ENCODE measurements around the gene FOXA2.

FOXA2 gene

GRCh38 chr20:22575087-22575721 lies 9.2 kb downstream of the FOXA2 start:
- H3K9me3 Mint-ChIP-seq: peaks cover 3% of the 10 kb centered on the region
- DNase-seq: no peak
- TF ChIP-seq CTCF (IDR thresholded peaks at IDR 0.05): no peak
- no peak overlapping the region for H3K4me3 Mint-ChIP-seq
- peaks cover 27% of the 10 kb centered on the region for H3K4me1 Mint-ChIP-seq
- no peaks in the 10 kb centered on the region for H3K36me3 Mint-ChIP-seq (ENCODE audit: low read depth)
- no peak overlapping the region for H3K27ac Mint-ChIP-seq
- H3K27me3 Mint-ChIP-seq (ENCODE audit: low read depth, poor library complexity): peaks cover 100% of the 10 kb centered on the region

- peaks cover 27% of the 10 kb centered on the region for H3K4me1 Mint-ChIP-seq
- peaks cover 100% of the 10 kb centered on the region for H3K27me3 Mint-ChIP-seq (ENCODE audit: low read depth, poor library complexity)
- H3K27ac Mint-ChIP-seq: no peak overlapping the region
- peaks cover 3% of the 10 kb centered on the region for H3K9me3 Mint-ChIP-seq
- DNase-seq: no peak
- H3K36me3 Mint-ChIP-seq (ENCODE audit: low read depth): no peaks in the 10 kb centered on the region
- no peak overlapping the region for H3K4me3 Mint-ChIP-seq
- TF ChIP-seq CTCF (IDR thresholded peaks at IDR 0.05): no peak
These were observed 9.8 kb downstream of the FOXA2 start for GRCh38 chr20:22574545-22575086.

DNA sequence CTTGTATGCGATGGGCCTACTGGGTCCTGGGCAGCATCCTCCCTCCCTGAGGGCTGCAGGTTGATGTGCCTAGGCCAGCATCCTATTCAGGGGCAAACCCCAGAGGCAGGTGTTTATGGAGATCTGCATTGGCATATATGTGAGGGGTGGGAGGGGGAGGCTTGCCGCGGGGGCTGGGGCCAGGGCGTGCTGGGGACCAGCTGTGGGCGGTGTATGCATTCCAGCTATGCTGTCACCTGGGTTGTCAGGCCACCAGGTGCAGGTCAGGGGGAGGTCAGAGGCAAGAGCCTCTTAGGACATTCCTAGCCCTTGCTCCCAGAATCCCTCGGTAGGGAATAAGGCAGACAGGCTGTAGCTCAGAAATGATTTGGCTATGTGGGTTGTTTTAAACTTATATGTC lies 11.9 kb downstream of the FOXA2 start:
- TF ChIP-seq CTCF (IDR thresholded peaks at IDR 0.05): no peak
- Mint-ChIP-seq H3K36me3 (ENCODE audit: low read depth) (no peaks in the 10 kb centered on the region), H3K27me3 (ENCODE audit: low read depth, poor library complexity) (peaks cover 100% of the 10 kb centered on the region), H3K9me3 (peaks cover 3% of the 10 kb centered on the region), H3K4me3 (no peak overlapping the region), H3K27ac (no peak overlapping the region), H3K4me1 (peaks cover 22% of the 10 kb centered on the region)
- no peak for DNase-seq

DNA sequence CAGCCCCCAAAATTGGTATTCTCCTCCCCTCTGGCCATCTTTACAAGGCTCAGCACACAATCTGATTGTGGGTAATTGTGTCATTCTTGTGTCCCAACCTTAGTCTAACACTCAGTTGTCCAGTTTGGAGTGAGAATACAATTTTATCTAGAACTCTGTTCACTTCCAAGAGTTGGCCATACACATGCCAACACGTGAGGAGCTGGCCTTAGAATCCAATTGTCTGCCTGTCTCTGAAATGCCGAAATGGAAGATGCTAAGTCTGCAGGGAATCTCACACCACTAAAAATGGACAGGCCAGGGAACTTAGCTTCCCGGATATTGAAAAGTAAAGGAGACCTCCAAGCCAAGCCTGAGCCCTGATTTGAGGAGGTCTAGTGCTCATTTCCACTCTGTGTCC lies 12.3 kb downstream of the FOXA2 start:
- DNase-seq: no peak
- Mint-ChIP-seq H3K36me3 (ENCODE audit: low read depth) (no peaks in the 10 kb centered on the region), H3K4me1 (peaks cover 22% of the 10 kb centered on the region), H3K27me3 (ENCODE audit: low read depth, poor library complexity) (peaks cover 100% of the 10 kb centered on the region), H3K27ac (no peak overlapping the region), H3K4me3 (no peak overlapping the region), H3K9me3 (peaks cover 3% of the 10 kb centered on the region)
- no peak for TF ChIP-seq CTCF (IDR thresholded peaks at IDR 0.05)

DNA sequence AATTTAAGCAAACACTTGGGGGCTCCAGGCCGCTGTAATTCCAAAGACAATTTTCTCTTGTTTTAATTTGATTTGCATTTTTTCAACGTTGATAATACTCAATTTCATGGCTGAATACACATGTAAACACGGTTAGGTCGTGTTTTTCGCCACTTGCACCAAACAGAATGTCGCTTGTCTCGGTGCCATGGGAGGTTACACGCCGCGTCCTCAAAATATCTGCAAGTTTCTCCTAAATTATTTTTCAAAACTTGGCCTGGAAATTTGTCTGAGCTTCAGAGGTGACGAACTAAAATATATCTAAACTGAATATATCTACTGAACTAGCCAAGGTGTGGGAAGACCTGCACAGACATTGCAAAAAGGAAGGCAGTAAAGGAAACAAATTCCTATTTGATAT lies 15.0 kb downstream of the FOXA2 start:
- no peak for TF ChIP-seq CTCF (IDR thresholded peaks at IDR 0.05)
- peaks cover 3% of the 10 kb centered on the region for H3K9me3 Mint-ChIP-seq
- H3K36me3 Mint-ChIP-seq (ENCODE audit: low read depth): no peaks in the 10 kb centered on the region
- H3K27ac Mint-ChIP-seq: no peak overlapping the region
- no peak for DNase-seq
- peaks cover 12% of the 10 kb centered on the region for H3K4me1 Mint-ChIP-seq
- H3K27me3 Mint-ChIP-seq (ENCODE audit: low read depth, poor library complexity): peaks cover 100% of the 10 kb centered on the region
- peak overlapping the region; percentile 30 for H3K4me3 Mint-ChIP-seq

DNA sequence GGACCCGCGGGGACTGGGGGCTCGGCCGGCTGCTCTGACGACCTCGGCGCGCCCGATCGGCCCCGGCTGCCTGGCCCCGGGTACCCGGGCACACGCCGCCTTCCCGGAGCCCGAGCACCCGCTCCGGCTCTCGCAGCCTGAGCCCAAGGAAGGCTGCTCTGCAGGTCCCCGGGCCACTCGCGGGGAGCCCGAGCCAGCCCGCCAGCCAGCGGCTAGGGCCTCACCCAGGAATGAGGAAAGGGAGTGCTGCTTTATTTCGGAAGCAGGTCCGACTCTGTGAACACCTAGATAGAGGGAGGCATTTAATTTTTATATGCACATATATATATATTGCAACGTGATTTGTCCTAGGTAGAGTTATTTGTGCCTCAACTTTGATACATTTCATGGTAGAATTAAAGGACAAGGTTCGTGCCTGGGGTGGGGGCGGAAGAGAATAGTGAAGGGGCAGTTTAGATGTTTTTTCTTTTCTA lies 15.5 kb downstream of the FOXA2 start:
- DNase-seq: peak; percentile 25
- H3K36me3 Mint-ChIP-seq (ENCODE audit: low read depth): no peaks in the 10 kb centered on the region
- peak overlapping the region; percentile 30 for H3K4me3 Mint-ChIP-seq
- peaks cover 12% of the 10 kb centered on the region for H3K4me1 Mint-ChIP-seq
- H3K9me3 Mint-ChIP-seq: peaks cover 3% of the 10 kb centered on the region
- H3K27ac Mint-ChIP-seq: no peak overlapping the region
- peaks cover 100% of the 10 kb centered on the region for H3K27me3 Mint-ChIP-seq (ENCODE audit: low read depth, poor library complexity)
- no peak for TF ChIP-seq CTCF (IDR thresholded peaks at IDR 0.05)
